GM10266 (cell line): Measurements from ENCODE around the gene CTSO.

Source experiments
- DNase-seq: peaks from one replicate; pipeline ENCODE4 v3.0.0; 2012; ENCODE audit errors: extremely low spot score
- TF ChIP-seq, protein P1 (sequence below): IDR thresholded peaks from 2 replicates; pipeline ENCODE4 v1.5.1; 2012; ENCODE audit warnings: mild to moderate bottlenecking, low read depth; ENCODE audit not compliant: control insufficient read depth, insufficient read depth; ENCODE audit errors: missing control alignments

The CTSO gene

GRCh38 chr4:155881555-155881954 lies 72.1 kb downstream of the CTSO start:
- no peak for DNase-seq
- TF ChIP-seq, protein P1, sequence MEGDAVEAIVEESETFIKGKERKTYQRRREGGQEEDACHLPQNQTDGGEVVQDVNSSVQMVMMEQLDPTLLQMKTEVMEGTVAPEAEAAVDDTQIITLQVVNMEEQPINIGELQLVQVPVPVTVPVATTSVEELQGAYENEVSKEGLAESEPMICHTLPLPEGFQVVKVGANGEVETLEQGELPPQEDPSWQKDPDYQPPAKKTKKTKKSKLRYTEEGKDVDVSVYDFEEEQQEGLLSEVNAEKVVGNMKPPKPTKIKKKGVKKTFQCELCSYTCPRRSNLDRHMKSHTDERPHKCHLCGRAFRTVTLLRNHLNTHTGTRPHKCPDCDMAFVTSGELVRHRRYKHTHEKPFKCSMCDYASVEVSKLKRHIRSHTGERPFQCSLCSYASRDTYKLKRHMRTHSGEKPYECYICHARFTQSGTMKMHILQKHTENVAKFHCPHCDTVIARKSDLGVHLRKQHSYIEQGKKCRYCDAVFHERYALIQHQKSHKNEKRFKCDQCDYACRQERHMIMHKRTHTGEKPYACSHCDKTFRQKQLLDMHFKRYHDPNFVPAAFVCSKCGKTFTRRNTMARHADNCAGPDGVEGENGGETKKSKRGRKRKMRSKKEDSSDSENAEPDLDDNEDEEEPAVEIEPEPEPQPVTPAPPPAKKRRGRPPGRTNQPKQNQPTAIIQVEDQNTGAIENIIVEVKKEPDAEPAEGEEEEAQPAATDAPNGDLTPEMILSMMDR, result no peak

- TF ChIP-seq, protein P1, result no peak
- no peak for DNase-seq
These were observed 73.9 kb downstream of the CTSO start for GRCh38 chr4:155879767-155880166.

DNA sequence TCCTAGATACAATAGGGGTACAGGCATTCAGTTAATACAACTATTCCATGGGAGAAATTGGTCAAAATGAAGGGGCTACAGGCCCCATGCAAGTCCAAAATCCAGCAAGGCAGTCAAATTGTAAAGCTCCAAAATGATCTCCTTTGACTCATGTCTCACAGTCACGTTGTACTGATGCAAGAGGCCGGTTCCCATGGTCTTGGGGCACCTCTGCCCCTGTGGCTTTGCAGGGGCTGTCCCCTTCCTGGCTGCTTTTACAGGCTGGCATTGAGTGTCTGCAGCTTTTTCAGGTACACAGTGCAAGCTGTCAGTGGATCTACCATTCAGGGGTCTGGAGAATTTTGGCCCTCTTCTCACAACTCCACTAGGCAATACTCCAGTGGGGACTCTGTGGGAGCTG lies 75.1 kb downstream of the CTSO start:
- DNase-seq, result no peak
- TF ChIP-seq, protein P1, result no peak

DNA sequence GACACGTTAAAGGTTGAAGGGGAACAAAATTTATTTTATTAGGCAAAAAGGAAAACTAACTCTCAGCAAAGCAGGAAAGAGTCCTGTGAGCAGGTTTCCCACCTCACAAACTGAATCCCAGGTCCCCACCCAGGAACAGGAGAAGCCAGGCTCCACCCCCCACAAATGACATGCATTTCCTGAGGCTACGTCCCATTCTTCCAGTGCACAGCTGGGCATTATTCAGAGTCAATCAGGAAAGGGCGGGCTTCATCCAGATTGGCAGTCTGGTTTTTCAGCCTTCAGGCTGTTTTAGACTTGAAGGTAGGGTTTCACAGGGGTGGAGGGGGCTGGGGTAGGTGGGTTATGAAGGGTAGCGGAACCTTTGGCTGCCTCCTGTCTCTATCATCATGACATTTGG lies 75.7 kb downstream of the CTSO start:
- no peak for DNase-seq
- TF ChIP-seq, protein P1, result no peak

GRCh38 chr4:155875878-155876277 lies 77.8 kb downstream of the CTSO start:
- no peak for DNase-seq
- TF ChIP-seq, protein P1, result no peak
